GM10266 (cell line): ENCODE measurements around the gene HECTD4.

Experiments
- DNase-seq: peaks from one replicate; pipeline ENCODE4 v3.0.0; 2012; ENCODE audit errors: extremely low spot score
- TF ChIP-seq, protein P1 (sequence below): IDR thresholded peaks from 2 replicates; pipeline ENCODE4 v1.5.1; 2012; ENCODE audit warnings: mild to moderate bottlenecking, low read depth; ENCODE audit not compliant: control insufficient read depth, insufficient read depth; ENCODE audit errors: missing control alignments

Gene HECTD4

DNA sequence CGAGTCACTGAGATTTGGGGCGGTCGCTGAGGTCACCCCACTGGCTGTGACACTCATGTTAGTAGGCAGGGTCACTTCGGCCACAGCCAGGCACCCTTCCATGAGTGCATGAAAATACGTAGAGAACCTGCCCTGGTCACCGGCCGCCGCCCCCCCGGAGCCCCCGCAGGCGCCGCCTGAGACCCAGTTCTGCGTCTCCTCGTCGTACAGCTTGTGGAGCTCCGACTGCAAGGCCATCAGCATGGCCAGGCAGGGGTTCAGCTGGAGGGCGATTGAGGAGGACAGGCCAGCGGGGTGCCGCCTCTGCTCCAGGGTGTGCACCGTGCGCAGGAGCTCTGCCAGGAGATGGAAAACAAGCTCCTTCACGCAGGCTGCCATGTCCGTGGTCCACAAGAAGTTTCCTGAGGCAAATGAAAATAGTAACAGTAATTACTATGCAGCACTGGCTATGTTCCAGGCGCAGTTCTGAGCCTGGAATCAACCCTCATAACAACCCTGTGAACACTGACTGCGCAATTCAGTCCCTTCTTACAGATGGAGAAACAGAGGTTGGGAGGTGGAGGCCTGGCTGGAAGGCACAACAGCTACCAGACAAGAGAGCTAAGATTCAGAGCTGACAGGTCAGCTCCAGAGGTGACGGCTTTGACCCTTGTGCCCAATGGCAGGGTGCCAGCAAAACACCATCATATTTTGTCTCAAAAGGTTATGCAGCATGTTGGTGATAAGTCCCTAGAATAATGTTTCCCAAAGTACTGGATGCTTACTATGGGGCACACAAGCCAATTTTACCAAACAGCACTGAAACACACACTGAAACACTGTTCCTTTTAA lies 196.9 kb downstream of the HECTD4 start:
- no peak for DNase-seq
- TF ChIP-seq, protein P1, sequence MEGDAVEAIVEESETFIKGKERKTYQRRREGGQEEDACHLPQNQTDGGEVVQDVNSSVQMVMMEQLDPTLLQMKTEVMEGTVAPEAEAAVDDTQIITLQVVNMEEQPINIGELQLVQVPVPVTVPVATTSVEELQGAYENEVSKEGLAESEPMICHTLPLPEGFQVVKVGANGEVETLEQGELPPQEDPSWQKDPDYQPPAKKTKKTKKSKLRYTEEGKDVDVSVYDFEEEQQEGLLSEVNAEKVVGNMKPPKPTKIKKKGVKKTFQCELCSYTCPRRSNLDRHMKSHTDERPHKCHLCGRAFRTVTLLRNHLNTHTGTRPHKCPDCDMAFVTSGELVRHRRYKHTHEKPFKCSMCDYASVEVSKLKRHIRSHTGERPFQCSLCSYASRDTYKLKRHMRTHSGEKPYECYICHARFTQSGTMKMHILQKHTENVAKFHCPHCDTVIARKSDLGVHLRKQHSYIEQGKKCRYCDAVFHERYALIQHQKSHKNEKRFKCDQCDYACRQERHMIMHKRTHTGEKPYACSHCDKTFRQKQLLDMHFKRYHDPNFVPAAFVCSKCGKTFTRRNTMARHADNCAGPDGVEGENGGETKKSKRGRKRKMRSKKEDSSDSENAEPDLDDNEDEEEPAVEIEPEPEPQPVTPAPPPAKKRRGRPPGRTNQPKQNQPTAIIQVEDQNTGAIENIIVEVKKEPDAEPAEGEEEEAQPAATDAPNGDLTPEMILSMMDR, result no peak

DNA sequence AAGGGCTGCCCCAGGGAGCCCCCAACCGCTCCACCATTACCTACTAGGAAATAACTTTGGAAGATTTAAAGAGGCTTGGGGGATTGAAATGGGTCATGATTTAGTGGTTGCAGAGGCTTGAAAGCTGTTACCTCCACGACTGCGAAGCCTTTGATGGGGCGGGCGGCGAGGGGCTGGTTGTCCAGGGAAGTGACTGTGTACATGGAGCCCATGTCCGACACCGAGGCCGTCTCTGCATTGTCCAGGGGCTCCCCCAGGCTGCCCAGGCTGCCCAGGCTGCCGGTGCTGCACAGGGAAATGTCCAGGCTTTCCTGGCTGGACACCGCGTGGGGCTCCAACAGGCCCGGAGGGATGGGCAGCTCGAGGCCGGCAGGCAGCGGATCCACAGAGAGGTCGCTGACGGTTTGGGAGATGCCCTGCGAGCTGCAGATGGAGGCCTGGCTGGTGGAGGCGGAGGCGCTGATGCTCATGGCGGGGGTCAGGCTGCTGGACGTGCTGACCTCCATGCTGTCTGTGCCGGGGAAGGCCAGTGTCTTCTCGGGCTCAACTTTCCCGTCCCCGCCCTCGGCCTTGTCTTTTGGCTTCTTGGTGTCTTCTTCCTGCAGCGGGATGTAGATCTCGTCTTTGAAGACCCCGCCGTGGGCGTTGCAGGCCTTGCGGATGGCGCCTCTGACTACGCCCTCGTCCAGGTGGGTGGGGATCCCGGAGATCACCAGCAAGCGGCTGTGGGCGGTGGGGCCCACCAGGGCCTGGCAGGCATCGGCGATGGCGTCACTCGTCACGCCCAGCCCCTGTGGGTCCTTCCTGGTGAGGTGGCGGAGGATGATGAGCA lies 198.0 kb downstream of the HECTD4 start:
- no peak for DNase-seq
- TF ChIP-seq, protein P1, result no peak

DNA sequence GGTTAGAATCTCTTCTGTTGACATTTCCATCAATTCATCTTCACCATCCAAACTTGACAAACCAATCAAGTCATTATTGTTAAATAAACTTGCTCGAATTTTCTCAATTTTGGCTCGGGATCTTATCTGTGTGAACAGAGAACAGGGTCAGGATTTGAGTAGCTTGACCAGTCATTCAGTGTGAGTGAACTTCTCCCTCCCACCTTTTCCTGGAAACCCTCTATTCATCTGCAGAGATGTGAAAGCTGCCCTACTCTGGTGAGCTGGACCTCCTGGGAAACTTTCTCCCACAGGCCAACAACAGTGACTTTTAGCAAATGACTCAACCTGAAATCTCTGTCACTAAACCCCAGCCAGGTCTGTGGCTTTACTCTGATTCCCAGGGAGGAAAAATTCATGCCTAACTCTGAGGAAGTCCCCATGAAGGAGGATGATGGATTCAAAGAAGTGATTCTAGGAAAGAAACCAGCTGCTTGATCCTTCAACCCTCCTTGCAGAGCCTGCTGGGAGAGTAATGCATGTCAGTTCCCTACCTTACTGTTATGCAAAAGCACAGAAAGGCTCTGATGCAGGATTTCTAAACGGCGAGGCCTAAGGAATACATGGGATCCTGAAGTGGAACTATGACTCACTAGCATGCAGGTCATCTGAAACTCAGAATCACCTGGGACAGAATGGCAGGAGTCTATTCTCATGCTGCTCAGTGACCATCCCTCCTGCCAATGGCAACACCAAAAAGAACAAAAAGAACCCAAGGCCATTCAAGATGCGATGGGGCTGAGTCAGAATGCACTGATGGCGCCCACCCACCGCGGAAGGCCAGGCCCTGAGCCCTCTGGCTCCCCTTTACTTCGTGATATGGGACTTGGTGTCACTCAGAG lies 198.8 kb downstream of the HECTD4 start:
- TF ChIP-seq, protein P1, result no peak
- DNase-seq, result peak; percentile 83

DNA sequence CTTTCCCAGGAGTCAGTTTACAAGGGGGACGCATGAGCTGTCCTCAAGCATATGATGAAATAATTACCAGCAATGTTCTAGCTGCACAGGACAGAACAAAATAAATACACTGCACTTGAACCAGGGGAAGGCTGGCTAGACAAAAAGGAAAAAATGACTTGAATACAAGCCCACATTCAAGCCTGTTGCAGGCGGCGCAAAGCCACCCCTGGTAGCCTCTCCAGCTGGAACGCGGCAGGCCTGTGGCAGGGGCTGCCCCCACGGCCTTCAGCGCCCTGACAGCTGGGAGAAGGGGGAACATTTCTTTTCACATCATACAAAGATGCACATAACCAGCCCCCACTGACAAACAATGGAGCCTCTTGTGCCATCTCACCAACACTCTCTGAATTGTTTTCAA lies 199.7 kb downstream of the HECTD4 start:
- DNase-seq, result no peak
- TF ChIP-seq, protein P1, result no peak

DNA sequence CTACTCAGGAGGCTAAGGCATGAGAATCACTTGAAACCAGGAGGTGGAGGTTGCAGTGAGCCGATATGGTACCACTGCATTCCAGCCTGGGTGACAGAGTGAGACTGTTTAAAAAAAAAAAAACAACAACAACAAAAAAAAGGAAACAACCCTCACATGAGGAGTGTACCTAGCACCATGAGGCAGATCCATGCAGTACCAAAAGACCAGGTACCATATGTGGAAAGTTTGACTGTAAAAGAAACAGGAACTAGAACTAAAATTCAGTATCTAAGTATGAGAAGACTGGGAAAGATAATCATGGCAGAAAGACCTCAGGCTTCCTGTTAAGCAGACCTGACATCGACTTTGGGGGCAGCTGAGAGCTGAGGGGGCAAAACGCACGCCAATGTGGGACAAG lies 201.8 kb downstream of the HECTD4 start:
- TF ChIP-seq, protein P1, result no peak
- DNase-seq, result no peak

DNA sequence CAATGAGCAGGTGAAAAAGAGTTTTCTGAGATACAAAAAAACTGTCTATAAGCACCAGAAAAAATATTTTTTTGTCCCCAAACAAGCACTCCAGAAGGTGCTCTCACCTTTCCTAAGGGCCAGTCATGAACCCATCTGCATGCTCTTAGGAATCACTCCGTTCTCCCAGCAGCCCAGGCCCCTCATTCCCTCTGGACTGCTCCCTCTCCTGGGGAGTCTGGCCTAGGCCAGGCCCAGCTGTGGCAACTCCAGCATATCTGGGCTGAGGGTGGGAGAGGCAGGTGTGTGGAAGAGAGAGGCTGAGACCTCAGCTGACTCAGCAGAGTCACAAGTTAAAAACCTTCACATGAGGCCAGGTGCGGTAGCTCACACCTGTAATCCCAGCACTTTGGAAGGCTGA lies 202.3 kb downstream of the HECTD4 start:
- TF ChIP-seq, protein P1, result no peak
- DNase-seq, result no peak

DNA sequence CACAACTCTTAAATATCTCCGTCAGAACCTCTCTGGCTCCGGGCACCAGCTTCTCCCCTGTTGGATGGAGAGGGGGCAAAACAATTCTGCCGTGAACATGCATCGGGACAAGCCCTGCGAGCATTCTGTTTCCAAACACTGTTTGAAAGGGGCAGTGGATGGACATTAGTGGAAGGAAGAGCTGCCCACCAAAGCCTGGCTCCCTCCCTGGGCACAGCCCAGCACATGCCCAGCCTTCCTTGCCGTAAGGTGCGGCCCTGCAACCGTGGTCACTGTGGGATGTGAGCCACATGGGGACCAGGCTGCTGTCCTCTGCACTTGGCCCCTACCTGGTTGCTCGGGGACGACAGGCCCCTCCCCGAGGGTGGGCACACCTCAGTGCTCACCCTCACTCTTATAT lies 202.9 kb downstream of the HECTD4 start:
- TF ChIP-seq, protein P1, result no peak
- no peak for DNase-seq
